ENCODE results near the gene RUSC2. TPM values are rescaled to one million over a fixed set of nuclear protein-coding genes. Genes with fewer than 3 reads are reported as not detected.

RUSC2 gene
- total RNA-seq (2014; rRNA removed) (10.7 and 13.3 TPM in 2 replicates), Bru-seq, nascent RNA (percentile 64 among the genes with signal in this experiment), BruChase-seq, experiment 1, labeled RNA remaining after a 6-hour chase (percentile 77 among the genes with signal in this experiment), BruChase-seq, experiment 2, labeled RNA remaining after a 2-hour chase (percentile 69 among the genes with signal in this experiment)
- long read RNA-seq, partial matches to known transcripts: 4 of 11 reads
- long read RNA-seq, other reads (novel, unspliced or antisense): 7 of 11 reads

- POLR2A ChIA-PET (ENCODE audit: unreplicated experiment): no interaction called here
- 0 out of 2 replicates have a peak, but pooled peaks cover 3% of the 10 kb centered on the region for H3K36me3 ChIP-seq (ENCODE audit: low read depth, low read length)
- H3K27me3 ChIP-seq (ENCODE audit: low read length): no peaks in the 10 kb centered on the region
- 0 out of 2 replicates have a peak, but pooled peaks have one; percentile 22 for TF ChIP-seq CTCF (conservative IDR thresholded peaks at IDR 0.05; ENCODE audit: low read depth, low read length)
- no peak for TF ChIP-seq EZH2phosphoT487 (IDR thresholded peaks at IDR 0.05; ENCODE audit: borderline replicate concordance, low read length)
- no peak for TF ChIP-seq EZH2 (IDR thresholded peaks at IDR 0.05; ENCODE audit: low read length, unreplicated experiment)
- CTCF ChIA-PET: interaction anchor here (1.0 kb wide), 1 partner anchor 21 kb away, joined by 3 read pairs; no protein-coding TSS in a partner anchor
- ATAC-seq (peak; percentile 67), DNase-seq (peak; percentile 73)
- peaks cover 31% of the 10 kb centered on the region for H3K4me1 ChIP-seq (ENCODE audit: insufficient read depth, low read length)
- H3F3A ChIP-seq (ENCODE audit: low read length, unreplicated experiment): no peaks in the 10 kb centered on the region
- peaks cover 62% of the 10 kb centered on the region for H3K79me2 ChIP-seq (ENCODE audit: low read length)
- H3K9ac ChIP-seq (ENCODE audit: low read length): peak within 1 kb of the TSS; percentile 69
- H2AFZ ChIP-seq (ENCODE audit: low read length): peak within 1 kb of the TSS; percentile 79
- no peaks in the 10 kb centered on the region for H4K20me1 ChIP-seq (ENCODE audit: low read length)
- H3K9me3 ChIP-seq (ENCODE audit: low read length): no peaks in the 10 kb centered on the region
- no TSS peak for BruUV-seq (replicated peaks)
- peak within 1 kb of the TSS; percentile 78 for H3K4me2 ChIP-seq (ENCODE audit: low read length)
- peak within 1 kb of the TSS; percentile 70 for H3K4me3 ChIP-seq (ENCODE audit: low read length)
- peak within 1 kb of the TSS; percentile 74 for H3K27ac ChIP-seq (ENCODE audit: low read length)
- intact Hi-C loops (cut with micrococcal nuclease): loop anchor here (1.0 kb wide), 2 partner anchors 29 to 65 kb away; no protein-coding TSS in a partner anchor
- no peaks in the 10 kb centered on the region for H3K9me2 ChIP-seq (replicated peaks; ENCODE audit: low read length)
Measured at GRCh38 chr9:35489313-35490154, at the start of gene RUSC2. Gene RUSC2 (plus strand): TSS chr9:35490111. CDS start chr9:35546522, 56,411 bp downstream.

GRCh38 chr9:35446012-35446411 is 43.9 kb upstream of the RUSC2 start:
- no peak for ATAC-seq
- H2AFZ ChIP-seq (ENCODE audit: low read length): no peak overlapping the region
- DNase-seq: no peak
- H3F3A ChIP-seq (ENCODE audit: low read length, unreplicated experiment): no peaks in the 10 kb centered on the region
- no peaks in the 10 kb centered on the region for H3K9me2 ChIP-seq (replicated peaks; ENCODE audit: low read length)
- no peaks in the 10 kb centered on the region for H4K20me1 ChIP-seq (ENCODE audit: low read length)
- BruUV-seq (replicated peaks): no TSS peak
- no peaks in the 10 kb centered on the region for H3K36me3 ChIP-seq (ENCODE audit: low read depth, low read length)
- no peak overlapping the region for H3K9ac ChIP-seq (ENCODE audit: low read length)
- no peaks in the 10 kb centered on the region for H3K79me2 ChIP-seq (ENCODE audit: low read length)
- no peak overlapping the region for H3K4me3 ChIP-seq (ENCODE audit: low read length)
- intact Hi-C loops (cut with micrococcal nuclease): no loop called here
- no peaks in the 10 kb centered on the region for H3K27me3 ChIP-seq (ENCODE audit: low read length)
- POLR2A ChIA-PET (ENCODE audit: unreplicated experiment): no interaction called here
- no peaks in the 10 kb centered on the region for H3K4me1 ChIP-seq (ENCODE audit: insufficient read depth, low read length)
- CTCF ChIA-PET: no interaction called here
- TF ChIP-seq EZH2 (IDR thresholded peaks at IDR 0.05; ENCODE audit: low read length, unreplicated experiment): no peak
- TF ChIP-seq CTCF (conservative IDR thresholded peaks at IDR 0.05; ENCODE audit: low read depth, low read length): no peak
- no peak for TF ChIP-seq EZH2phosphoT487 (IDR thresholded peaks at IDR 0.05; ENCODE audit: borderline replicate concordance, low read length)
- no peak overlapping the region for H3K4me2 ChIP-seq (ENCODE audit: low read length)
- H3K9me3 ChIP-seq (ENCODE audit: low read length): no peaks in the 10 kb centered on the region
- no peak overlapping the region for H3K27ac ChIP-seq (ENCODE audit: low read length)

Data from PC-3 (cell line).